Neuronal stem cell (in vitro differentiated cells): ENCODE results near the gene C6orf141.

Experiments used
- DNase-seq: peaks from one replicate; pipeline ENCODE4 v3.0.0-alpha.2; 2013; ENCODE audit warnings: low spot score
- H2AFZ ChIP-seq: one replicate; pipeline ENCODE4 v1.6.1; 2013; ENCODE audit warnings: mild to moderate bottlenecking, low read length, inconsistent platforms
- H2AK5ac ChIP-seq: 2 replicates; pipeline ENCODE4 v1.6.1; 2013; ENCODE audit warnings: low read depth, mild to moderate bottlenecking, inconsistent platforms, low read length, moderate library complexity, mixed read lengths
- H2BK120ac ChIP-seq: 2 replicates; pipeline ENCODE4 v1.6.1; 2013; ENCODE audit warnings: low read depth, mild to moderate bottlenecking, inconsistent platforms, low read length, moderate library complexity, mixed read lengths
- H2BK12ac ChIP-seq: one replicate; pipeline ENCODE4 v1.6.1; 2013; ENCODE audit warnings: low read length, inconsistent platforms
- H2BK15ac ChIP-seq: 2 replicates; pipeline ENCODE4 v1.6.1; 2013; ENCODE audit warnings: mild to moderate bottlenecking, low read length, inconsistent platforms, mixed read lengths
- H2BK5ac ChIP-seq: one replicate; pipeline ENCODE4 v1.6.1; 2013; ENCODE audit warnings: inconsistent platforms, mild to moderate bottlenecking, low read length, moderate library complexity
- H3K14ac ChIP-seq: one replicate; pipeline ENCODE4 v1.6.1; 2013; ENCODE audit warnings: low read length, inconsistent platforms
- H3K18ac ChIP-seq: 2 replicates; pipeline ENCODE4 v1.6.1; 2013; ENCODE audit warnings: low read length, inconsistent platforms
- H3K23ac ChIP-seq: 2 replicates; pipeline ENCODE4 v1.6.1; 2013; ENCODE audit warnings: low read depth, mild to moderate bottlenecking, mixed read lengths, low read length, inconsistent platforms; ENCODE audit not compliant: poor library complexity
- H3K27ac ChIP-seq: replicated peaks from 3 replicates; pipeline ENCODE4 v1.5.1; 2013; ENCODE audit warnings: low read length, inconsistent platforms
- H3K27me3 ChIP-seq, 3 experiments: 2 replicates each; pipeline ENCODE4 v1.6.1; 2013; ENCODE audit warnings: low read length in 3 of 3, mild to moderate bottlenecking in 2 of 3, inconsistent platforms in 1 of 3, low read depth in 1 of 3, mixed read lengths in 1 of 3, moderate library complexity in 1 of 3; ENCODE audit not compliant: control insufficient read depth in 3 of 3, insufficient read depth in 3 of 3
- H3K36me3 ChIP-seq, 2 donors: replicated peaks in 1 of 2; 2 replicates each; pipeline ENCODE4 v1.6.1; 2013; ENCODE audit warnings: low read length in 2 of 2; ENCODE audit not compliant: control insufficient read depth in 2 of 2, insufficient read depth in 2 of 2
- H3K4ac ChIP-seq: 2 replicates; pipeline ENCODE4 v1.6.1; 2013; ENCODE audit warnings: inconsistent platforms, mild to moderate bottlenecking, low read length, moderate library complexity
- H3K4me1 ChIP-seq, 2 donors: 1 replicate in 1 of 2; 2 replicates in 1 of 2; pipeline ENCODE4 v1.6.1; 2013; ENCODE audit warnings: low read length in 2 of 2, low read depth in 1 of 2; ENCODE audit not compliant: control insufficient read depth in 2 of 2, insufficient read depth in 1 of 2
- H3K4me2 ChIP-seq: one replicate; pipeline ENCODE4 v1.6.1; 2013; ENCODE audit warnings: mild to moderate bottlenecking, low read length, inconsistent platforms; ENCODE audit not compliant: insufficient read depth, poor library complexity, severe bottlenecking
- H3K4me3 ChIP-seq, 2 donors: 2 replicates each; pipeline ENCODE4 v1.5.1; 2013; ENCODE audit warnings: low read length in 2 of 2, mild to moderate bottlenecking in 2 of 2, inconsistent platforms in 1 of 2, moderate library complexity in 1 of 2
- H3K79me1 ChIP-seq: one replicate; pipeline ENCODE4 v1.6.1; 2013; ENCODE audit warnings: low read depth, mild to moderate bottlenecking, inconsistent platforms, low read length, moderate library complexity
- H3K9ac ChIP-seq: one replicate; pipeline ENCODE4 v1.6.1; 2013; ENCODE audit warnings: mild to moderate bottlenecking, low read depth, low read length, inconsistent platforms; ENCODE audit not compliant: poor library complexity
- H3K9me3 ChIP-seq, 2 donors: replicated peaks in 1 of 2; 2 replicates each; pipeline versions ENCODE3 to v1.6.1; 2013; ENCODE audit warnings: low read length in 2 of 2, mild to moderate bottlenecking in 2 of 2, inconsistent platforms in 1 of 2, low read depth in 1 of 2, mixed read lengths in 1 of 2, moderate library complexity in 1 of 2; ENCODE audit not compliant: control insufficient read depth in 2 of 2, insufficient read depth in 1 of 2
- H4K8ac ChIP-seq: one replicate; pipeline ENCODE4 v1.6.1; 2013; ENCODE audit warnings: low read depth, mild to moderate bottlenecking, inconsistent platforms, low read length, moderate library complexity
- H4K91ac ChIP-seq: one replicate; pipeline ENCODE4 v1.6.1; 2013; ENCODE audit warnings: low read length, low read depth, mild to moderate bottlenecking, inconsistent platforms; ENCODE audit not compliant: poor library complexity
- WGBS, 2 donors: extraction: QIAGEN DNeasy Blood & Tissue Kit; methylation state at CpG; one replicate each; pipeline ENCODE4 v1.1.7; 2013; ENCODE audit warnings: missing lambda C conversion rate in 2 of 2, mixed read lengths in 1 of 2; ENCODE audit not compliant: insufficient read length in 2 of 2, insufficient replicate concordance in 1 of 2; ENCODE audit errors: extremely low coverage in 2 of 2; 5-methylcytosine and 5-hydroxymethylcytosine counted together

Gene C6orf141

GRCh38 chr6:49530141-49530776 is 20.2 kb upstream of the C6orf141 start:
- Histone ChIP-seq H2AFZ (no peak overlapping the region), H3K4me3 (no peak overlapping the region)
- no CpG with 5 or more reads among the region's 2 CpGs for WGBS, 2 donors

DNA sequence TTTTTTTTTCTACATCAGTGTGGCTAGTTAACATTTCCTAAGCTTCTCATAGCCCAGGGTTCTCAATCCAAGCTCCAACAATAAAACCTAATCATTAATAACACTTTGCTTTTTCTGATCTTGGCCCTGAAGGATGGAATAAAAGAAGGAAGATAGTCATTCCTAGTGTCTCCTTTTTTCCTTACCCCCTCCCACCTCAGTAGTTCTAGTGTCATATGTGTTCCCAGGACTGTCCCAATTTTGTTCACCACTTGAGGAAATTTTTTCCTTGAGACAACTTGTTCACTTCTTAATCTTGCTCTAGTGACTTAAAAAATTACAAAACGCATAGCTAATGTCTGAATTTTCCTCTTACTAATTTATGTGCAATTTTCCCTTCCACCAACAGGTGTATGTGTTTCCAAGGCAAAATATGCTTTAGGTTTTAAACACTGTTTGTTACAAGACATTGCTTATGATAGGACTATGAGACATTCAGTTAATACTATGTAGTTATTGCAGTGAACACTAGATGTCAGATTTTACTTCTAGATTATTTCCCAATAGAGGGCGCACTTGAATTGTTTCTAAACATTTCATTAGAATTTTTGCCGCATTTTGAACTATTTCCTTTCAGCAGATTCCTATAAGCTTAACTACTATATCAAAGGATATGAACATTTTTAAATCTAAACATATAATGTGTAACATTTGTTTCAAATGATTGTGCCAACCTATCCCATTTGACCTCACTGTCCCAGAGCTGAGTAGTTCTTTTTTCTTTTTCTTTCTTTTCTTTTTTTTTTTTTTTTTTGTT is 18.5 kb upstream of the C6orf141 start:
- no peaks in the 10 kb centered on the region for H3K4me1 ChIP-seq
- H4K91ac ChIP-seq: no peak overlapping the region
- H3K36me3 ChIP-seq: no peaks in the 10 kb centered on the region
- no peak overlapping the region for H3K4ac ChIP-seq
- no peak overlapping the region for H4K8ac ChIP-seq
- no peak overlapping the region for H2BK12ac ChIP-seq
- WGBS, 2 donors: no CpG with 5 or more reads among the region's 3 CpGs
- no peak overlapping the region for H3K4me2 ChIP-seq
- H2AFZ ChIP-seq: no peak overlapping the region
- H3K79me1 ChIP-seq: no peaks in the 10 kb centered on the region
- H3K27ac ChIP-seq: no peak overlapping the region
- no peak overlapping the region for H3K14ac ChIP-seq
- DNase-seq: peak; percentile 37
- no peak overlapping the region for H3K4me3 ChIP-seq
- H3K9ac ChIP-seq: no peak overlapping the region
- no peaks in the 10 kb centered on the region for H3K27me3 ChIP-seq
- no peak overlapping the region for H2AK5ac ChIP-seq
- no peak overlapping the region for H2BK120ac ChIP-seq
- H2BK5ac ChIP-seq: no peak overlapping the region
- no peak overlapping the region for H3K23ac ChIP-seq
- H3K18ac ChIP-seq: no peak overlapping the region
- H3K9me3 ChIP-seq: no peaks in the 10 kb centered on the region
- no peak overlapping the region for H2BK15ac ChIP-seq

More at GRCh38 chr6:49530141-49530776, 20.2 kb upstream of the C6orf141 start:
- no peaks in the 10 kb centered on the region for H3K36me3 ChIP-seq
- H3K4me1 ChIP-seq: no peaks in the 10 kb centered on the region
- H3K23ac ChIP-seq: no peak overlapping the region
- H4K91ac ChIP-seq: no peak overlapping the region
- H2BK5ac ChIP-seq: no peak overlapping the region
- H2AK5ac ChIP-seq: no peak overlapping the region
- no peak overlapping the region for H2BK120ac ChIP-seq
- no peak overlapping the region for H3K18ac ChIP-seq
- H2BK12ac ChIP-seq: no peak overlapping the region
- DNase-seq: no peak
- H4K8ac ChIP-seq: no peak overlapping the region
- no peak overlapping the region for H3K14ac ChIP-seq
- no peak overlapping the region for H3K9ac ChIP-seq
- H3K27ac ChIP-seq: no peak overlapping the region
- no peaks in the 10 kb centered on the region for H3K9me3 ChIP-seq
- H3K79me1 ChIP-seq: no peaks in the 10 kb centered on the region
- no peak overlapping the region for H3K4ac ChIP-seq
- no peak overlapping the region for H2BK15ac ChIP-seq
- H3K4me2 ChIP-seq: no peak overlapping the region
- no peaks in the 10 kb centered on the region for H3K27me3 ChIP-seq

DNA sequence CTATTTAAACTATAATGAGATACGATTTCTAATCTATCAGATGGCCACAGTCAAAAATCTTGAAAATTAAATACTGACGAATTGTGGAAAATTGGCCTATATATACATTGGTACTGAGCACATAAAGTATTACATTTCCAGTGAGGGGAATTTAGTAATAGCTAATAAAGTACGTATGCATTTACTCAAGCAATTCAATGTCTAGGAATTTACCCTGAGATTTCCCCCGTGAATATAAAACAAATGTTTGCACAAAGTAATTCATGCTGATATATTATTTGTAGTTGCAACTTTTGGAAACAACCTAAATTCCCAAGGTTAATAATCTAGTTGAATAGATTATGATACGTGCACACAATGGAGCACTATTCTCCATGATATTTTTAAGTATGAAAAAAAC is 14.7 kb upstream of the C6orf141 start:
- no peak overlapping the region for H3K4me3 ChIP-seq

GRCh38 chr6:49539102-49539501 is 11.4 kb upstream of the C6orf141 start:
- H2BK15ac ChIP-seq: no peak overlapping the region
- no peak overlapping the region for H2BK5ac ChIP-seq
- H3K18ac ChIP-seq: no peak overlapping the region
- WGBS, 2 donors: no CpG with 5 or more reads among the region's 3 CpGs
- no peak overlapping the region for H3K9ac ChIP-seq
- DNase-seq: no peak
- no peaks in the 10 kb centered on the region for H3K79me1 ChIP-seq
- H2AFZ ChIP-seq: no peak overlapping the region
- H3K9me3 ChIP-seq: no peaks in the 10 kb centered on the region
- no peak overlapping the region for H3K4ac ChIP-seq
- no peak overlapping the region for H3K14ac ChIP-seq
- no peaks in the 10 kb centered on the region for H3K4me1 ChIP-seq
- H4K91ac ChIP-seq: no peak overlapping the region
- H2BK12ac ChIP-seq: no peak overlapping the region
- H3K27ac ChIP-seq: no peak overlapping the region
- H4K8ac ChIP-seq: no peak overlapping the region
- H3K4me2 ChIP-seq: no peak overlapping the region
- H2AK5ac ChIP-seq: no peak overlapping the region
- H3K36me3 ChIP-seq: no peaks in the 10 kb centered on the region
- H3K23ac ChIP-seq: no peak overlapping the region
- no peak overlapping the region for H2BK120ac ChIP-seq
- H3K27me3 ChIP-seq: no peaks in the 10 kb centered on the region
- H3K4me3 ChIP-seq: no peak overlapping the region

More for the DNA sequence above, 14.7 kb upstream of the C6orf141 start:
- H3K27me3 ChIP-seq: no peaks in the 10 kb centered on the region
- H2BK5ac ChIP-seq: no peak overlapping the region
- no peak overlapping the region for H2AFZ ChIP-seq
- H4K8ac ChIP-seq: no peak overlapping the region
- no CpG with 5 or more reads among the region's 5 CpGs for WGBS, 2 donors
- H3K4me2 ChIP-seq: no peak overlapping the region
- no peak for DNase-seq
- no peak overlapping the region for H3K9ac ChIP-seq
- H2AK5ac ChIP-seq: no peak overlapping the region
- H3K36me3 ChIP-seq: no peaks in the 10 kb centered on the region
- H3K4me1 ChIP-seq: no peaks in the 10 kb centered on the region
- H2BK12ac ChIP-seq: no peak overlapping the region
- H3K79me1 ChIP-seq: no peaks in the 10 kb centered on the region
- no peak overlapping the region for H3K23ac ChIP-seq
- no peaks in the 10 kb centered on the region for H3K9me3 ChIP-seq
- no peak overlapping the region for H3K27ac ChIP-seq
- no peak overlapping the region for H4K91ac ChIP-seq
- H3K4ac ChIP-seq: no peak overlapping the region
- H3K18ac ChIP-seq: no peak overlapping the region
- no peak overlapping the region for H3K14ac ChIP-seq
- H2BK120ac ChIP-seq: no peak overlapping the region
- H2BK15ac ChIP-seq: no peak overlapping the region
